ENCODE measurements around the gene PYGO2. TPM values are rescaled to one million over a fixed set of nuclear protein-coding genes. Genes with fewer than 3 reads are reported as not detected.

PYGO2 gene
- total and polyA plus RNA-seq, 2 of the 8 experiments (the other 6 are each of a cell fraction or from before 2014, with no cell fraction given), result 31.0 to 31.6 TPM

GRCh38 chr1:155000411-155000725, 38.8 kb upstream of the PYGO2 start:
- POLR2A ChIA-PET (ENCODE audit: partially characterized antibody), result interaction anchor here (1.3 to 42.8 kb wide), 5 partner anchors 16 to 80 kb away, joined by 6 to 702 read pairs (median 8); partner anchors contain the start of genes ADAM15, CKS1B, FLAD1 and PBXIP1
- FAIRE-seq, result no peak

More at GRCh38 chr1:155000411-155000725, 38.8 kb upstream of the PYGO2 start:
- Histone ChIP-seq H4K20me1 (replicated peaks in 1 of 2; ENCODE audit: control insufficient read depth in 1 of 2, insufficient read depth in 2 of 2, low read length in 2 of 2) (peaks cover 0 to 2% of the 10 kb centered on the region in 2 experiments), H2BK5ac (ENCODE audit: low read depth, low read length) (peak overlapping the region; percentile 97), H2AFZ (ENCODE audit: low read length) (no peak overlapping the region), H2BK20ac (ENCODE audit: low read length) (peak overlapping the region; percentile 90; the same call in 1 of the 2 replicates), H4K8ac (ENCODE audit: extremely low read depth, insufficient read depth, low read length) (no peak overlapping the region), H2AK5ac (ENCODE audit: low read depth, low read length) (peak overlapping the region; percentile 97), H3K18ac (ENCODE audit: extremely low read depth, low read length) (peak overlapping the region; percentile 99), H2BK12ac (ENCODE audit: low read depth, low read length) (peak overlapping the region; percentile 96; the same call in 1 of the 2 replicates), H3K14ac (ENCODE audit: insufficient read length) (no peak overlapping the region), H3K27me3 (replicated peaks in 1 of 4; ENCODE audit: control insufficient read depth in 3 of 4, extremely low read depth in 1 of 4, insufficient read depth in 3 of 4, low read length in 3 of 4) (no peaks in the 10 kb centered on the region), H3K27ac (ENCODE audit: low read depth, low read length) (peak overlapping the region; percentile 77; the same call in 1 of the 2 replicates), H3K79me2 (ENCODE audit: control insufficient read depth in 1 of 2, insufficient read depth in 2 of 2, low read length in 2 of 2) (peaks cover 0 to 23% of the 10 kb centered on the region in 2 experiments; a peak in 2 of 4 replicates), H3K23ac (ENCODE audit: insufficient read length) (no peak overlapping the region), H2BK15ac (ENCODE audit: low read length) (peak overlapping the region; percentile 88; the same call in 1 of the 2 replicates), H3K4me2 (ENCODE audit: insufficient read depth in 1 of 2, low read depth in 2 of 2, low read length in 2 of 2) (peak overlapping the region; percentile 79 to 91), H3K79me1 (ENCODE audit: low read depth, low read length) (no peaks in the 10 kb centered on the region), H4K5ac (ENCODE audit: insufficient read length, low read depth, low read length) (peak overlapping the region; percentile 93), H2BK120ac (replicated peaks; ENCODE audit: low read depth, low read length) (peak overlapping the region; percentile 93), H3K56ac (replicated peaks; ENCODE audit: insufficient read length, low read depth, low read length) (peak overlapping the region; percentile 91), H3K4ac (replicated peaks; ENCODE audit: insufficient read length, low read depth, low read length) (peak overlapping the region; percentile 36), H3K23me2 (ENCODE audit: low read depth, low read length) (peaks cover 18% of the 10 kb centered on the region; the same call in 1 of the 2 replicates), H3K9ac (replicated peaks in 1 of 4; ENCODE audit: extremely low read depth in 1 of 4, low read depth in 3 of 4, low read length in 3 of 4) (peak overlapping the region in 2 of 4 experiments; percentile 63; a peak in 4 of 7 replicates), H3K36me3 (ENCODE audit: control insufficient read depth in 2 of 4, insufficient read depth in 4 of 4, low read length in 3 of 4) (no peaks in the 10 kb centered on the region), H4K91ac (replicated peaks; ENCODE audit: insufficient read length, low read length) (peak overlapping the region; percentile 99), H3K4me3 (ENCODE audit: extremely low read depth in 1 of 4, insufficient read depth in 2 of 4, low read depth in 3 of 4, low read length in 4 of 4) (peak overlapping the region; percentile 55 to 77 (median 58)), H3K9me3 (ENCODE audit: insufficient read depth in 2 of 2, low read depth in 1 of 2, low read length in 1 of 2) (no peaks in the 10 kb centered on the region), H3K4me1 (replicated peaks in 1 of 4; ENCODE audit: control insufficient read depth in 3 of 4, insufficient read depth in 4 of 4, low read length in 3 of 4) (peaks cover 6 to 14% (median 11%) of the 10 kb centered on the region in 4 experiments)
- 0% methylated on average over 7 of the region's 13 CpGs; no CpG with 5 or more reads in 1 of the 2 experiments for WGBS, 2 experiments (ENCODE audit: extremely low coverage in 1 of 2, insufficient coverage in 1 of 2, insufficient read length in 1 of 2, insufficient replicate concordance in 2 of 2, low coverage in 1 of 2, low lambda C conversion rate in 2 of 2, missing lambda C conversion rate in 1 of 2)
- CTCF ChIA-PET (ENCODE audit: partially characterized antibody), result interaction anchor here (2.1 to 14.0 kb wide), 8 partner anchors 14 to 59 kb away, joined by 10 to 334 read pairs (median 112); partner anchors contain the start of genes CKS1B, EFNA4, FLAD1 and PBXIP1
- no peak for DNase-seq (ENCODE audit: low read depth in 1 of 2, low spot score in 2 of 2)
- TF ChIP-seq MAX (IDR thresholded peaks at IDR 0.05) (no peak), ASH2L (IDR thresholded peaks at IDR 0.05; ENCODE audit: low read length) (no peak), TAF7 (optimal IDR thresholded peaks at IDR 0.05; ENCODE audit: borderline replicate concordance, low read depth, low read length) (no peak), POLR2AphosphoS5 (IDR thresholded peaks at IDR 0.05; ENCODE audit: low read depth, low read length) (no peak), CEBPB (IDR thresholded peaks at IDR 0.05; ENCODE audit: low read depth, low read length) (no peak), HDAC6 (IDR thresholded peaks at IDR 0.05; ENCODE audit: low read depth, low read length) (no peak), RFX5 (IDR thresholded peaks at IDR 0.05; ENCODE audit: borderline replicate concordance, low read depth, low read length) (no peak), KDM1A (IDR thresholded peaks at IDR 0.05; ENCODE audit: borderline replicate concordance, low read length) (no peak), POU5F1 (IDR thresholded peaks at IDR 0.05; ENCODE audit: low read depth, low read length) (no peak), BACH1 (IDR thresholded peaks at IDR 0.05; ENCODE audit: low read length) (no peak), SAP30 (IDR thresholded peaks at IDR 0.05; ENCODE audit: insufficient read depth, insufficient replicate concordance, low read length) (no peak)
- TF ChIP-seq, protein P1, sequence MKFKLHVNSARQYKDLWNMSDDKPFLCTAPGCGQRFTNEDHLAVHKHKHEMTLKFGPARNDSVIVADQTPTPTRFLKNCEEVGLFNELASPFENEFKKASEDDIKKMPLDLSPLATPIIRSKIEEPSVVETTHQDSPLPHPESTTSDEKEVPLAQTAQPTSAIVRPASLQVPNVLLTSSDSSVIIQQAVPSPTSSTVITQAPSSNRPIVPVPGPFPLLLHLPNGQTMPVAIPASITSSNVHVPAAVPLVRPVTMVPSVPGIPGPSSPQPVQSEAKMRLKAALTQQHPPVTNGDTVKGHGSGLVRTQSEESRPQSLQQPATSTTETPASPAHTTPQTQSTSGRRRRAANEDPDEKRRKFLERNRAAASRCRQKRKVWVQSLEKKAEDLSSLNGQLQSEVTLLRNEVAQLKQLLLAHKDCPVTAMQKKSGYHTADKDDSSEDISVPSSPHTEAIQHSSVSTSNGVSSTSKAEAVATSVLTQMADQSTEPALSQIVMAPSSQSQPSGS (IDR thresholded peaks at IDR 0.05; ENCODE audit: low read length), result no peak

Data from H1 (cell line).